Kidney epithelial cell (primary cell): Measurements from ENCODE around the gene CYB5RL. TPM values are rescaled to one million over a fixed set of nuclear protein-coding genes. Genes with fewer than 3 reads are reported as not detected.

Experiments used
- DNase-seq: peaks from one replicate; pipeline ENCODE4 v3.0.0-alpha.2; 2010; ENCODE audit warnings: low read depth
- H3K27me3 ChIP-seq: 2 replicates; pipeline ENCODE4 v1.6.0; 2011; ENCODE audit warnings: low read length; ENCODE audit not compliant: control insufficient read depth, insufficient read depth
- H3K36me3 ChIP-seq: 2 replicates; pipeline ENCODE4 v1.5.1; 2011; ENCODE audit warnings: low read length; ENCODE audit not compliant: control insufficient read depth, insufficient read depth
- H3K4me3 ChIP-seq: 2 replicates; pipeline ENCODE4 v1.5.1; 2011; ENCODE audit warnings: low read depth, mild to moderate bottlenecking, control low read depth, low read length
- total RNA-seq: library from RNA; depleted of rRNA; stranded (reverse); fragments of >200 nt; gene quantifications from 2 replicates; pipeline ENCODE4 v1.2.3, GENCODE V29; 2015
- TF ChIP-seq, protein P1 (sequence below): IDR thresholded peaks from 2 replicates; pipeline ENCODE4 v1.5.1; 2011; ENCODE audit warnings: mild to moderate bottlenecking, moderate library complexity, low read length, control low read depth, inconsistent platforms; ENCODE audit not compliant: insufficient read depth, poor library complexity, severe bottlenecking

The CYB5RL gene
- total RNA-seq, 1 donor from 2014 or later, result 6.6 TPM

DNA sequence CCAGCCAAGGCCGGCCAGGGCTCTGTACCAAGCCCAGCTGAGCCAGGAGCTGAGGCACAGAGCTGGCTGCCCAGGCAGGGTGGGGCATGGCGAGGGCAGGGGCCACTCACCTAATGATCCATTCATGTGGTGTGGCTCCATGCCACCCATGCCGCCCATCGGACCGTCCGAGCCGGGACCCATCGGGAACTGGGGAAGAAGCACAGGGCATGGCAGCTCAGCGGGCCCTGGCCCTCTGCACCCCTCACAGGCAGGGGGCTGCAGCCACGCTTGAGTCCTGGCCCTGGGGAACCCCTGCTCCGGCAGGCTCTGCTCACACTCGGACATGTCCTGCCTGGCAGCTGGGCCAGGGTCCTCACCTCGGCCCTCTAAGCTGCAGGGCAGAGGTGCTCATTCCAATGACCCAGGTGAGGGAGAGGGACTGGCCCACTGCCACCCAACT, 28.8 kb upstream of the CYB5RL start:
- Histone ChIP-seq H3K4me3 (no peak overlapping the region), H3K36me3 (no peaks in the 10 kb centered on the region), H3K27me3 (no peaks in the 10 kb centered on the region)
- DNase-seq, result no peak
- TF ChIP-seq, protein P1, sequence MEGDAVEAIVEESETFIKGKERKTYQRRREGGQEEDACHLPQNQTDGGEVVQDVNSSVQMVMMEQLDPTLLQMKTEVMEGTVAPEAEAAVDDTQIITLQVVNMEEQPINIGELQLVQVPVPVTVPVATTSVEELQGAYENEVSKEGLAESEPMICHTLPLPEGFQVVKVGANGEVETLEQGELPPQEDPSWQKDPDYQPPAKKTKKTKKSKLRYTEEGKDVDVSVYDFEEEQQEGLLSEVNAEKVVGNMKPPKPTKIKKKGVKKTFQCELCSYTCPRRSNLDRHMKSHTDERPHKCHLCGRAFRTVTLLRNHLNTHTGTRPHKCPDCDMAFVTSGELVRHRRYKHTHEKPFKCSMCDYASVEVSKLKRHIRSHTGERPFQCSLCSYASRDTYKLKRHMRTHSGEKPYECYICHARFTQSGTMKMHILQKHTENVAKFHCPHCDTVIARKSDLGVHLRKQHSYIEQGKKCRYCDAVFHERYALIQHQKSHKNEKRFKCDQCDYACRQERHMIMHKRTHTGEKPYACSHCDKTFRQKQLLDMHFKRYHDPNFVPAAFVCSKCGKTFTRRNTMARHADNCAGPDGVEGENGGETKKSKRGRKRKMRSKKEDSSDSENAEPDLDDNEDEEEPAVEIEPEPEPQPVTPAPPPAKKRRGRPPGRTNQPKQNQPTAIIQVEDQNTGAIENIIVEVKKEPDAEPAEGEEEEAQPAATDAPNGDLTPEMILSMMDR, result no peak

DNA sequence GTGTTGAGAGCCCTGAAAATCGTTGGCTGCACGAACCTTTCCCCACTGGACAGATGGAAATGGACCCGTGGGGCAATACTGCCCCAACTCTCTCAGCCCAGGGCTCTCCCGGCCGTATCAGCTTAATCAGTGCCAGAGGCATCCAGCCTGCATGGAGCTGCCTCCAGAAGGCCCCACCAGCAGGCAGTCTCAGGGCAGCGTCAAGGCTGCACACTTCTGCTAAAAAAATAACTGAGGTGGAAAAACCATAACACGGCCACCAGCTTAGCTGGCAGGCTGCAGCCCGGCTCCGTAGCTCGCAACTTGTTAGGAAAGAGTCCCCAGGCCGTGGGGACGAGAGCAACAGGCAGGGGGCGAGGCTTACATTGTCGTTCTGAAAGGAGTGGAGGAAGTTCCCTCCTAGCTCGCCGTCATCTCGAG, 28.1 kb upstream of the CYB5RL start:
- H3K4me3 ChIP-seq, result no peak overlapping the region
- TF ChIP-seq, protein P1, result no peak
- no peak for DNase-seq
- H3K27me3 ChIP-seq, result no peaks in the 10 kb centered on the region
- no peaks in the 10 kb centered on the region for H3K36me3 ChIP-seq

DNA sequence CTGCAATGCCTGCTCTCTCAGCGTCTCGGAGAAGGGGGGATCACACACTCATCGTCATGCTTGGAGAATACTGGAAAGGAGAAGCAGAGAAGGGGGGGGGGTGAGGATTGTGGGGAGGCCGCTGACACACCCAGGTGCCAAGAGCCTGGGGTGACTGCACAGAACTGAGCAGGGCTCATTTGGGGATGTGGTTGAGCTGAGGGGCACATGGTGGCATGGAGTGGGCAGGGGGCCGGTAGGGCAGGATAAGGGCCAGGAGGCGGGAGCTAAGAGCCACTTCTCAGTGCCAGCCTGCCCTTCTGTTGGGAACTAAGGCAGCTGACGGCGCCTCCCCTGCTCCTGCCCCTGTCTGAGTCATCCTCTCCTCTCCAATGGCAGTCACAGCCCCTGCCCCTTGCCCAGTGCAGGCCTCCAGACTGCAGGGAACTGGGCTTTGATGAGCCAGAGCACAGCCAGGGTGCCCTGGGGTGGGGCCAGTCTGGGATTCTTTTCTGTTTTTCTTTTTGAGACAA, 27.3 kb upstream of the CYB5RL start:
- Histone ChIP-seq H3K36me3 (no peaks in the 10 kb centered on the region), H3K27me3 (no peaks in the 10 kb centered on the region), H3K4me3 (no peak overlapping the region)
- TF ChIP-seq, protein P1, result no peak
- DNase-seq, result peak; percentile 55

DNA sequence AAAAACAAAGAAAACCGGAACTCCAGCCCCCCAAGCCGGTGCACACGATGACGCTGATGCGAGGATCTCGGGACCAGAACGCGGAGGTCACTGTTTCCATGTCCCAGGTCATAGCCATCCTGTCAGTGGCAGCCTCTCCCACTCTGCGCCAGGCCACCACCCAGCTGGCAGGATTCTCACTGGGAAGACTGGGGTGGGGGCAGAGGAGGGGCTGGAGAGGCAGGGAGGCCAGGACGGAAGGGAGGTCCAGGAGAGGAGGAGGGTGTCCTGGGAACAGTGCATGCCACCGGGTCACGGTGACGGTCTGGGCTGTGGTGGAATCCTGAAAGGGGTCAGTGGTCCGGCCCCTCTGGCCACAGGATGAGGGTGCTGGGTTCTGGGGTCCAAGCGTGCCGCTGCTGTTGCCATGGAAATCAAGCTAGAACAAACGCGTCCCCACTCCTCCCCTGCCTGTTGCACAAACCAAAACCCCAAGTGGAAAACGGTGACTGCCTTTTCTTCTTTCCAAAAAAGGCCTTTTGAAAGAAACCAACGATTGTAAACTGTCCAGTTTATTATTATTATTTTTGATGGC, 26.2 kb upstream of the CYB5RL start:
- H3K4me3 ChIP-seq, result no peak overlapping the region
- no peaks in the 10 kb centered on the region for H3K36me3 ChIP-seq
- DNase-seq, result no peak
- H3K27me3 ChIP-seq, result no peaks in the 10 kb centered on the region
- TF ChIP-seq, protein P1, result no peak

DNA sequence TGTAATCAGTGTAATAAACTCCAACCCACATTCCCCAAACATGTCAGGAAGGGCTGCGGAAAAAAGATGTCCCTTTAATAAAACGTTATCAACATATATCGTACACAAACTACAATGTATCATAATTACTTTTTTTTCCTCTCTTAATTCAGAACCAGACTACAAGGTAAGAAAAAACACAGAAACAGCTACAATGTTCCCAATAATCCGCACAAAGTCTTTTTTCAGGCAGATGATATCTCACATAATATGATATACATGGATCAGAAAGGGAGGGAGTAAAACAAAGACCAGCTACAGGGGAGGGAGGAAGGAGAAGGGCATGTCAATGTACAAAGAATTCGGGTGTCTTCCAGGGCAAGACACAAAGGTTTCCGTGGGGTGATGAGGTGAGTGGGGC, 25.5 kb upstream of the CYB5RL start:
- Histone ChIP-seq H3K36me3 (no peaks in the 10 kb centered on the region), H3K4me3 (no peak overlapping the region), H3K27me3 (no peaks in the 10 kb centered on the region)
- TF ChIP-seq, protein P1, result no peak
- no peak for DNase-seq

DNA sequence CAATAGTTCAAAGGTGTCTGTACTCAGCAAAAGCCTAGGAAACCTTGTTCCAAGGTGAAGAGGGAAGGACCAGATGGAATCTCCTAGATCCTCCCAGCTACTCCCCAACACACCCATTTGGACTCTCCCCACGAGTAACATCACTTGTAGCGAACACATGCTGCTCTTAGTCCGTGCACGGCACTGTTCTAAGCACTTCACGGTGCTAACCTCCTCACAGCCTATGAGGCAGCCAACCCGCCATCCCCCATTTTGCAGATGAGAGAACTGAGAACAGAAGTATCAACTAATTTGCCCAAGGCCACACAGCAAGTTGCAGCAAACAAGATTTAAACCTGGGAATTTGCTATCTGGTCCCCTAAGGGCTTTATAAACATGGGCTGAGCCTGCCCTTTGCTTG, 24.4 kb upstream of the CYB5RL start:
- Histone ChIP-seq H3K27me3 (no peaks in the 10 kb centered on the region), H3K36me3 (no peaks in the 10 kb centered on the region), H3K4me3 (no peak overlapping the region)
- TF ChIP-seq, protein P1, result no peak
- DNase-seq, result no peak
